Midbrain (tissue), 1 donor: ENCODE data around the gene RHOT2.

ENCODE experiments used
- DNase-seq: peaks from one replicate; lab custom pipeline; 2025; lab: John Stamatoyannopoulos, UW

The RHOT2 gene

DNA sequence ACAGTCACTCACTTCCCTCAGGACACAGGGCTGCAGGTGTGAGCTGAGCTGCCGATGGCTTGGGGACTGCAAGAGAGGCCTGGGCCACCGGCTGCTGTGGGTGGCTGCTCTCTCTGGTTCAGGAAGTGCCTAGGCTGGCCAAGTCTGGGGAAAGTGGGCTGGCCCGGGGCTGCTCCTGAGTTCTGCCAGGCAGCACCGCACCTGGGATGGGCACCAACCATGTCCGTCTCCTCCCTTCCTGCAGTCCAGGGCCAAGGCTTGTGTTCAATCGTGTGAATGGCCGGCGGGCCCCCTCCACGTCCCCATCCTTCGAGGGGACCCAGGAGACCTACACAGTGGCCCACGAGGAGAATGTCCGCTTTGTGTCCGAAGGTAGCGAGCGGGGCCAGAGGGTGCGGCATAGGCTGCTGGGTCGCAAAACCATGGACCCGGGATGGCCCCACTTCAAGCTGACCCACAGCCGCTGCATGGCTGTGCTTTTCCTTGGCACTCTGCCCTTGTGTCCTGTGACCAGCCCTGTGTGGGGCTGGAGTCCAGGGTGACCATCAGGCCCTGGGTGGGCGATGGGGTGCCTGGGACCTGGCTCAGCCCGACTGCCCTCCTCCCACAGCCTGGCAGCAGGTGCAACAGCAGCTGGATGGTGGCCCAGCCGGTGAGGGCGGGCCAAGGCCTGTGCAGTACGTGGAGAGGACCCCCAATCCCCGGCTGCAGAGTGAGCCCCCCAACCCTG lies 20.6 kb upstream of the RHOT2 start:
- DNase-seq, result no peak

DNA sequence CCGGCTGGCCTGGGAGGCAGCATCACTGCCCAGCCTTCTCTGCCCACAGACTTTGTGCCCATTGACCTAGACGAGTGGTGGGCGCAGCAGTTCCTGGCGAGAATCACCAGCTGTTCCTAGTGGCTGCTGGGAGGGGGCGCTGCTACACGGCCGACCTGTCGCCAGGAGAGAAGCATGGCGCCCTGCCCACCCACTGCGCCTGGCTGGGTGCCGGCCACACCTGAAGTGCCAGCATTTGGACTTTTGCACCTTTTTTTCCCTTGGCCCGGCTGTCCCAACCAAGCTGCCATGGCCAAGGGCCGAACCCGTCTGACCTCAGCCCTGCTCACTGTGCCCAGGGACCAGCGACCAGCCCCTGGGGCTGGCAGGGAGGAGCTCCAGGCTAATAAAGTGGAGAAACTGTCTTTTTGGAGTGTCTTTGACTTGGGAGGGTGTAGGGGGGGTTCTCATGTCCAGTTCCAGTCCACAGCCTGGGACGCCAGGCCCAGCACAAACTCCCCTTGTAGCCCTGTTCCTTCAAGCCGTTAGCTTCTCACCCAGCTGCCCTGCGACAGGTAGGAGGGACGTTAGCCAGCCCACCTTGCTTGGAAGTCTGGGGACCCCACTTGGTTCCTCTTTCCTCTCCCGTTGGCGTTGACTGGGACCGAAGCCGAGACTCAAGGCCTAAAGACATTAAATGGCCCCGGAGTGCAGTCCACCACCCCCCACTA lies 19.7 kb upstream of the RHOT2 start:
- DNase-seq, result no peak

DNA sequence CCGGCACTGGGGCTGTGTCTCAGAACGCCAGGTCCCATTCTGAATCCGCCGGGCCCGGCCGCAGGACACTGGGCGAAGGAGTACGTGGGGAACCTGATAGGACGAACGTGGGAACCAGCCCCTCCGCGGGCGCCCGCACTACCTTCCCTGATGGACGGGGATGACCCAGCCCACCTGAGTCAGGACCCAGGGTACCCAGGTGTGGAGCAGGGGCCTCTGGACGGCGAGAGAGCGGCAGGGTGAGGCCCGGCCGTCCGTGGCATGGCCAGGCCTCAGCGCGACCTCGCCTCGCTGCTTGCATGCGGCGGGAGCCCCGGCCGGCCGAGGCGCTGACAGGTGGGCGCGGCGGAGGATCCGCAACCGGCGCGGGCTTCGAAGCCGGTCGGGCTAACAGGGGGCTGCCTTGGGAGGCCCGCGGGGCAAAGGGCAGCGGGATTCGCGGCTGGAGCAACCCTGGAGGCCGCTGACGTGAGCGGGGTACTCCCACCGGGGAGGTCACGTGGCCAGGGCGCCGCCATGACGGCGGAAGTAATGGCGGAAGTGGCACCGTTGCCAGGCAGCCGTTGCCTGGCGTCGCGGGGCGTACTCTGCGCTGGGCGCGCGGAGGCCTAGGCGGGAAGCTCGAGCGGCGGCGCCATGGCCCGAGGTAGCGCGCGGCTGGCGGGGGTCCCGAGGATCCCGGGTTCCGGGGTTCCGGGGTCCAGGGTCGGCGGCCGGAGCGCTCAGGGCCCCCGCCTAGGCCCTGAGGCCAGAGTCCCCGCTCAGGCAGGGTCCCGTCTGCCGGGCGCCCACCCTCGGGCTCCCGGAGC lies 18.9 kb upstream of the RHOT2 start, which contains the start of gene WDR90:
Gene WDR90 (plus strand): TSS at position 585 of the 809 bp plus-strand sequence. CDS start 52 bp downstream, at position 637.
- DNase-seq, result peak; percentile 97

DNA sequence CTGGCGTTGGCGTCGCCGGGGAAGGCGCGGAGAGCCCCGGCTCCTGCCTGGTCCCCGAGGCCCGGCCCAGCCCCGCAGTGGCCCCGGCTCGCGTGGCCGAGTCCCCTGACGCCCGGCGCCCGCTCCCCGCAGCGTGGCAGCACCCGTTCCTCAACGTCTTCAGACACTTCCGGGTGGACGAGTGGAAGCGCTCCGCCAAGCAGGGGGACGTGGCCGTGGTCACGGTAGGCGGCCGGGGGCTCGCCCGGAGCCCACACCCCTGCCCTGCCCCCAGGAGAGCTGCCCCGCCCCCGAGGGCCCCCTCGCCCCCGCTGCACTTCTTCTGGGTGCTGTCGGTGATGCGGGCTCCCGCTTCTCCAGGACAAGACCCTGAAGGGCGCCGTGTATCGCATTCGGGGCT lies 18.3 kb upstream of the RHOT2 start:
- DNase-seq, result no peak

DNA sequence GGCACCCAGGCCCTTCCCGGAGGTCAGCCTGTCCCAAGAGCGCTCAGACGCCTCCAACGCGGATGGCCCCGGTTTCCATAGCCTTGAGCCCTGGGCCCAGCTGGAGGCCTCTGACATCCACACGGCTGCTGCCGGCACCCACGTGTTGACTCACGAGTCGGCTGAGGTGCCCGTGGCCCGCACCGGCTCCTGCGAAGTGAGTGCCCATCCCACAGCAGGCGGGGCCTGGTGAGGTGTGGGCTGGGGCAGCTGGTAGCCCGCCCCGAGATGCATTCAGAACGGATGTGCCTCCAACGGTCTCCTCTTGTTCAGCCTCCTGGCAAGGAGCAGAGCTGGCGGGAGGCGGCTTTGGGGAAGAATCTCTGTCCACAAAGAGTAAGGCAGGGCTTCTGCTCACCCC lies 16.1 kb upstream of the RHOT2 start:
- no peak for DNase-seq

DNA sequence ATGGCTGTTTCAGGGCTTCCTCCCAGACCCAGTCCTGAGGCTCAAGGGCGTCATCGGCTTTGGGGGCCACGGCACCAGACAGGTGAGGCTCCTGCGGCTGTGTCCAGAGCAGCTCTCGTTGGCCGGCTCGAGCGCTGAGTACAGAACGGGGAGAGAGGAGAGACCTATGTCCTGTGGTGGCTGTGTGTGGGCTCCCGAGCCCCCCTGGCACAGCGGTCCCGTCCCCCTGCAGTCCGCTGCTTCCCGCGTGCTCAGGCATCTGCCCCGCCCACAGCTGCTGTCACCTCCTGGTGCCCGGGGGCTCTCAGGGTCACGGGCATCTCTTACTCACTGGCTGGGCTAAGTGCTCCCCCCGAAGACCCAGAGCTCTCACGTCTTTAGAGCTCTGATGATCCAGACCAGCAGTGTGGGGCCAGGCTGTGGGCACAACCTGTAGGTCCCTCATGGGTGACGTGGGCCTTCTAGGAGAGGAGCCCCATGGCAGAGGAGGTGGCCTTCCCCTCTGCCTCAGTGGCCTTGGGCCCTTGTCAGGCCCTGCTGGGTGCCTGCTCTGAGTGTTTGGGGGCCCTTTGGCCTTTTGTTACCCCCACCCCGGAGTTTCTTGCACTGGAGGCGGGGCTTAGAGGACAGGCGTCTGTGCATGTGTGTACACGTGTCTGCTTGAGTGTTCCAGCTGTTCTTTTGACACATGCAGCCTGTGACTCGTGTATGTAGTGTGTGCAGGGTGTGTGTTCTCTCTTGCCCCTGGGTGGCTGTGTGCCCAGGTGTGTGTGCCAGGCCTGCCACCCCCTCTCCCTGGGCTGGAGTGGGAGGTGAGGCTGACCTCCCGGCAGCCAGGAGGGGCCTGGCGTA lies 15.3 kb upstream of the RHOT2 start:
- DNase-seq, result no peak

DNA sequence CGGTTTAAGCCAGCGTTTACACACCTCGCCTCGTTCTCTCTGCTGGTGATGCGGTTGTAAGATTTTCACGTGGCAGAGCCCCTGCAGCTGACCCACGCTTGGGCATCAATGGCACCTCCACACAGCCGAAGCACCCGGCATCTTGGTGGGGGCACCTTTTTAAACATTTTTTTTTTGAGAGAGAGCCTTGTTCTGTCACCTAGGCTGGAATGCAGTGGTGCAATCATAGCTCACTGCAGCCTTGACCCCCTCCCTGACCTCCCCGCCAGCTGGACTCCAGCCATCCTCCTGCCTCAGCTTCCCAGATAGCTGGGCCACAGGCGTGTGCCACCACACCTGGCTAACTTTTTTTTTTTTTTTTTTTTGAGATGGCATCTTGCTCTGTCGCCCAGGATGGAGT lies 13.9 kb upstream of the RHOT2 start:
- DNase-seq, result no peak

DNA sequence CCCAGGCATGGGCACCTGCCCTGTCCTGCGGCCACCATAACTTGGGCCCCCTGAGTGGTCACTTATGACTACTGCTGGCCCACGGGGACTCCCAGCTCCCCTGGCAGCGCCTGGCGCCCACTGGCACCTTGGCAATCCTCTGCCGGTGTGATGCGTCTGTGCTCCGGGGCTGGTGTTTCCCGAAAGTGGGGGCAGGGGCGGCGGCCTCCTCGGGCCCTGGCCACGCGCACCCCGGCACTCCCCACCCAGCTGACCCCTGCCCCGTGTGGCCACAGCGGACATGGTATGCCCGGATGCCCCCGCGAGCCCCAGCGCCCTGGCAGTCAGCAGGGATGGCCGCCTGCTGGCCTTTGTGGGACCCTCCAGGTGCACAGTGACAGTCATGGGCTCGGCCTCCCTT lies 10.4 kb upstream of the RHOT2 start:
- no peak for DNase-seq

DNA sequence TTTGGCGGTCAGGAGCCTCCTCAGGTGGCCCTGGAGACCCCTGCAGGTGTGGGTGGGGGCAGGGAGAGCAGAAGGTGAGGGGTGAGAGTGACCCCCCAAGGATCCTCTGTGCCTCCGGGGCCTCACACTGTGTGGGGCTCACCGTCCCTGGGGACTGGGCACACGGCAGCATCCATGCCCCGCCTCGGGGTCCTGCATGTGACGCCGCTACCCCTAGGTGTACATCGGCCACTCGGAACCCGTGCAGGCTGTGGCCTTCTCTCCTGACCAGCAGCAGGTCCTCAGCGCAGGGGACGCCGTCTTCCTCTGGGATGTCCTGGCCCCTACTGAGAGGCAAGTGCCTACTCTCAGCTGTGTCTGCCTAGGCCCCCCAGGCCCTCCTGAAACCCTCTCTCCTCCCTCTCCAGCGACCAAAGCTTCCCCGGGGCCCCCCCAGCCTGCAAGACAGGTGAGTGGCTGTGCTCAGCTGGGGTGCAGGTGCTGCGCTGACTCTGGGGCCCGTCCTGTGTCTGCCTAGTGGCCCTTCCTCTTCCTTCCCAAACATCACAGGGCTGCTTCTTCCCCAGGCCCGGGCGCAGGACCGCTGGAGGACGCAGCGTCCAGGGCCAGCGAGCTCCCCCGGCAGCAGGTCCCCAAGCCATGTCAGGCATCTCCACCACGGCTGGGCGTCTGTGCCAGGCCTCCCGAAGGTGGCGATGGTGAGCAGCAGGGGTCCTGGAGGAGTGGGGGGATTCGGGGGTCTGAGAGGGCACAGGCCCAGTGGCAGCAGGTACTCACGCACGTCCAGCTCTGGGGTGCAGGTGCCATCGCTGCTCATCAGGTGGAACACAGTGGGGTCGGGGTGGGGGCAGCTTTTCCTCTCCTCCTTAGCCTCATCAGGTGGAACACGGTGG lies 9.0 kb upstream of the RHOT2 start:
- no peak for DNase-seq

DNA sequence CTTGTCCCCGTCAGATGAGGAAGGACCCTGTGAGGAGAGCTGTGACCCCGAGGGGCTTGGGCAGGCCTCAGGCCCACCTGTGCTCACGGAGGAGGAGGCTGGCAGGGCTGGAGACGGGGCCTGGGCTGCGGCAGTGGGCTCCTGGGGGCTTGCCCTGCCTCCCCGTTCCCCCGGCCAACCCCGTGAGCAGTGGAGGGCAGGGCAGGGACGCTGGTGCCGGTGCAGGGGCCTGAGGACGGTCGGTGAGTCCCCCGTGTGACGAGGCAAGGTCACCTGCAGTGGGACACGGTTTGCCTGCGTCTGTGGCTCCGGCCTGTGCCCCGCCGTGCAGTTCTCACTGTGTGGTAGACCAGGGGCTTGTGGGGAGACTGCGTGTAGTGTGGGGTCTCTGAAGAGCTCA lies 8.3 kb upstream of the RHOT2 start:
- DNase-seq, result no peak

DNA sequence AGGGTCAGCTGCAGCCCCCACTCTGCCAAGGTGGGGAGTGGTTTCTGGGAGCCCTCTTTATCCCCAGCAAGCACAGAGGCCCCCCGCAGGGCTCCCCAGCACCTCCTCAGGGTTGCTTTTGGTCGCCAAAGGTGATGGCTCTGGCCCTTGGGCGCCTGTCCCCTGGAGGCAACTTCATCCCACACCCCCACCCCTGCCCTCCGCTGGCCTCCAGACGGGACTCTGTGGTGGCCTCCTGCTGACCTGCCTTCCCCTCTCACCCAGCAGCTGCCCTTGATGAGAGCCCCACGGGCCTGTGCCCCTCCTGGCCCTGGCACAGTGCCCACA lies 7.8 kb upstream of the RHOT2 start:
- DNase-seq, result no peak

DNA sequence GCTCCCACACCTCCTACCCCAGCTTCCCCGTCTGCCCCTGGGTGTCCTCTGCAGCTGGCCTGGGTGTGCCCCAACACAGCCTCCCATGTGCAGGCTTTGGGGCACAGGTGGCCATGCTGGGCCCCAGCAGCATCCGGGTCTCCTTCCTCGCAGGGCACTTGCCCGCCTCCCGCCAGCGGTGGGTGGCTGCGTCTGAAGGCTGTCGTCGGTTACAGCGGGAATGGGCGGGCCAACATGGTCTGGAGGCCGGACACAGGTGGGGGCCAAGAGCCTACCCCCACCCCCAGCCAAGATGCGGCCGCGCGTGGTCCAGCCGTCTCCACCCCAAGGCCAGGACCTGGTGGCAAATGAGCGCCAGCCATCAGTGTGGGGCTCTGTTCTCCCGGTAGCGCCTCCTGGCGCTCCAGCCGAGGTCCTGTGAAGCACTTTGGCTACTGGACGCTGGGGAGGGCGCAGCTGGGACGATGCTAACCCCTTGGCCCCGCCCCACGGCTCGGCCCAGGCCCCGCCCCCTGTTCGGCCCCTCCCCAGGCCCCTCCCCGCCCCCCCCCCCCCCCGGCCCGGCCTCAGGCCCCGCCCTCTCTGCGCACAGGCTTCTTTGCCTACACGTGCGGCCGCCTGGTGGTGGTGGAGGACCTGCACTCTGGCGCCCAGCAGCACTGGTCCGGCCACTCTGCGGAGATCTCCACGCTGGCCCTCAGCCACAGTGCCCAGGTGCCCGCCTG lies 7.3 kb upstream of the RHOT2 start:
- peak; percentile 82 for DNase-seq

DNA sequence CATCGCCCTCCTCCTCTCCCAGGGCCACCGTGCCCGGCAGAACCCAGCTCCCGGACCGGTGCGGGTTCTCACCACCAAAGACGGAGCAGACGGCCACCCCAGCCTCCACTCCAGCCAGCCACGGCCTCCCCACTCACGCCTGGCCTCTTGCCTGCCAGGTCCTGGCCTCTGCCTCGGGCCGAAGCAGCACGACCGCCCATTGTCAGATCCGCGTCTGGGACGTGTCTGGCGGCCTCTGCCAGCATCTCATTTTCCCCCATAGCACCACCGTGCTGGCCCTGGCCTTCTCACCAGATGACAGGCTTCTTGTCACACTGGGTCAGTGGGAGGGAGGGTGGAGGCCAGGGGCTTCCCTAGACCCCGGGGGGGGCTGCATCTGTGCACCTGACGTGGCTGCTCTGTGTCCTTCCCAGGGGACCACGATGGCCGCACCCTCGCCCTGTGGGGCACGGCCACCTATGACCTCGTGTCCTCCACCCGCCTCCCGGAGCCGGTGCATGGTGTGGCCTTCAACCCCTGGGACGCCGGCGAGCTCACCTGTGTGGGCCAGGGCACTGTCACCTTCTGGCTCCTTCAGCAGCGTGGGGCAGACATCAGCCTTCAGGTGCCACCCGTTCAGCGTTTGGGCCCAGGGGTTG lies 6.6 kb upstream of the RHOT2 start:
- DNase-seq, result no peak

DNA sequence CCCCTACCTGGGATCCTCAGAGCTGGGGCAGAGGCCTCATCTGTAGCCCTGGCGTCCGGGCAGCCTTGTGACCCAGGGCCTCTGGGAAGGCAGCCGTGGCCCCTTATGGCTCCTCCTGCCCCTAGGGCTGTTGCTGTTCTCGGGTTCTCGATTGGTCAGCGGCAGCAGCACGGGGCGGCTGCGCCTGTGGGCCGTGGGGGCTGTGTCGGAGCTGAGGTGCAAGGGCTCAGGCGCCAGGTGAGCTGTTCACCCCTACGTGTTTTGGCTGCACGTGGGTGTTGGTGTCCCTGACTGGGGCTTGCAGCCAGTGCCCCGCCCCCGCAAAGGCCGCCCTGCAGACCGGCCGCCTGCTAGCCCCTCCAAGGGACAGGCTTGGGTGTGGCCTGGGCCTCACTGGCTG lies 5.8 kb upstream of the RHOT2 start:
- DNase-seq, result no peak

DNA sequence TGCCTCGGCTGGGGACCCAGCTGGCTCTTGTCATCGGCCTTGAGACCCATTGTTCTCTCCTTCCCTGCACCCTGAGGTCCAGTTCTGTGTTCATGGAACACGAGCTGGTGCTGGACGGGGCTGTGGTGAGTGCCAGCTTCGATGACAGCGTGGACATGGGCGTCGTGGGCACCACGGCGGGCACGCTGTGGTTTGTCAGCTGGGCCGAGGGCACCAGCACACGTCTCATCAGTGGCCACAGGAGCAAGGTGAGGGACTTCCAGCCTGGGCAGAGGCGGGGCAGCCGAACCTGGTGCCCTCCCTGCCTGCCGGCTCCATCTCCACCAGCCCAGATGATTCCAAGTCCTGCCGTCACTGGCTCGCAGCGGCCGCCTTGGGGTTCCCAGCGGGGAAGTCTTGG lies 5.3 kb upstream of the RHOT2 start:
- no peak for DNase-seq

DNA sequence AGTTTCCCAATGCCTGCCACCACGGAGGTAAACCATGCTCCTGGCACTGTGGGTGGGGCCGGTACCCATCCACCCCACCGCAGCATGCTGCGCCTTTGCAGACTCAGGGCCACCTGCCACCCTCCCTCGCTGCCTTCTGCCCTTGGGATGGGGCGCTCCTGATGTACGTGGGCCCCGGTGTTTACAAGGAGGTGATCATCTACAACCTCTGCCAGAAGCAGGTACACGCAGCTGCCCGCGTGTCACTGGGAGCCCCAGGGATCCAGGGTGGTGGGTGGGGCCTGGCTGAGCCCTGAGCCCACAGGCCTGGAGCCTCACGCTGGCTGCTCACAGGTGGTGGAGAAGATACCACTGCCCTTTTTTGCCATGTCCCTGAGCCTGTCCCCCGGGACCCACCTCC lies 1.4 kb upstream of the RHOT2 start:
- DNase-seq, result no peak

DNA sequence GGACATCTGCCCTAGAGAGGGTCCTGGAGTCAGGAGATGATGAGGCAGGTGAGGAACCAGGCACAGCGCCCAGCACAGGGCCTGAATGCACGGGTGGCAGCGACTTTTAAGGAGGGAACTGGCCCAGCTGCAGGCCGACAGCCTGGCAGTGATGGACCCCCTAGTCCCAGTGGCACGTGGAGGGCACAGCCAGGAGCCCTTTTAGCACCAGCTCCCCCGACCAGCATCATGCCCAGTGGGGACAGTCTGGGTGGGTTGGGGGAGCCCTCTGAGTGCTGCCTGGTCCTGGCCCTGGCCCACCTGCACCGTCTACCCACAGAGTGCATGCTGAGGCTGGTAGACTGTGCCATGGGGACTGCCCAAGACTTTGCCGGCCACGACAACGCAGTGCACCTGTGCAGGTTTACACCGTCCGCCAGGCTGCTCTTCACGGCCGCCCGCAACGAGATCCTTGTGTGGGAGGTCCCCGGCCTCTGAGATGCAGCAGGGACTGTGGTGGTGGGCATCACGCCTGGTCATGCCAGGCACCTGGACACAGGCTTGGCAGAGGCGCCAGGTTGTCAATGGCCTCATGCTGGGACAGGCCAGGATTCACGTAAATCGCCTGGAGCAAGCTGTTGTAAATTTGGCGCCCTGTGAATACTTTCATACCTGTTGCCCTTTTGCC lies 686 bp upstream of the RHOT2 start:
- no peak for DNase-seq

DNA sequence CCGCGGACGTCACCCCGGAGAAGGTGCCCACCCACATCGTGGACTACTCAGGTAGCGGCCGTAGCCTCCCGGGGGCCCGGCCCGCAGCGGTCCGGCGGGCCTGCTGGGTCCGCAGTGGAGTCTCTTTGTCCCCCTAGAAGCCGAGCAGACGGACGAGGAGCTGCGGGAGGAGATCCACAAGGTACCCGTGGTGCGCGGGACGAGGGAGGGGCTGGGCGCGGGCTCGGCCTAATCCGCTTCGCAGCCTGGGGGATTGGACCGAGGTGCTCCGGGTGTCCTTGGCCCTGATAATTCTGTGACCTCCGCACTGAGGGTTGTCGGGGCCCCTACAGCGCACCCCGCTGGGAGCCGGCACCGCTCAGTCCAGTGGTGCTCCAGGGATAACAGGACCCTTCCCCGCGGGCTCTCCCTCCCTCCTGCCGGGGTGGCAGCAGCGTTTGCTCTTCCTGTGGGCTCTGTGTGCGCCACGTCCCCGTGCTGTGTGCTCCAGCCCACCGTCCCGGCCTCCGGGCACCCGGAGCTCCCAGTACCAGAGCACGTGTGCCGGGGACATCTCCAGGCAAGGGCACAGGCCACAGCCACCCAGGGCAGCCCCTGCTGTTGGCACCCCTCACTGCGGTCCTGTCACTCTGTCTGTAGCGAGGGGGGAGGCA lies 713 bp downstream of the RHOT2 start:
- no peak for DNase-seq

DNA sequence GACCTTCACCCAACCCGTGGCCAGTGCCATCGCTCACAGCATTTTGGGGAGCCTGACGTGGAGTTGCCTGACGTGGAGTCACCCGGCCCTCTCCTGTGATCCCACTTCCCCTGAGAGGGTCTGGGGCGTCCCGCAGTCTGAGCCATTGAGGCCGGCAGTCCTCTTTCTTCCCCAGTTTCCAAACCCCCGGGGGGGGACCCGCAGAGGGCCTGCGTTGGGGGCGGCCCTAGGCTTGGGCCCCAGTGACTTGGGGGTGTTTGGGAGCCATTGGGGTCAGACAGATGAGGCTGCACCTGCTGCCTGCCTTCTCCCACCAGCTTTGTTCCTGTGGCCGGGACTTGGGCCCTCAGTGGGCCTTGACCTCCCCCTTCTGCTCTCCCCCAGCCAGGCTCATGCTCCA lies 1.7 kb downstream of the RHOT2 start:
- DNase-seq, result no peak
